NT2/D1 (cell line): Measurements from ENCODE around the gene EBF4.
A peak's percentile ranks its signal among the peaks of the same experiment; 100 is the strongest.

Experiments
- DNase-seq: peaks from one replicate; pipeline ENCODE4 v3.0.0-alpha.2; 2011; ENCODE audit warnings: low read depth, low spot score
- H3K27me3 ChIP-seq: 2 replicates; pipeline ENCODE4 v1.6.0; 2011; ENCODE audit warnings: mild to moderate bottlenecking; ENCODE audit not compliant: insufficient read length, insufficient read depth
- H3K36me3 ChIP-seq: 2 replicates; pipeline ENCODE4 v1.6.1; 2011; ENCODE audit warnings: mild to moderate bottlenecking, low read length, mixed read lengths; ENCODE audit not compliant: insufficient read depth, insufficient read length
- H3K4me1 ChIP-seq: 2 replicates; pipeline ENCODE4 v1.5.1; 2011; ENCODE audit not compliant: insufficient read depth, insufficient read length
- H3K4me3 ChIP-seq: 2 replicates; pipeline ENCODE4 v1.5.1; 2011; ENCODE audit warnings: low read depth; ENCODE audit not compliant: insufficient read length
- H3K9ac ChIP-seq: 2 replicates; pipeline ENCODE4 v1.6.0; 2011; ENCODE audit warnings: low read depth; ENCODE audit not compliant: insufficient read length
- H3K9me3 ChIP-seq: 2 replicates; pipeline ENCODE4 v1.5.1; 2011; ENCODE audit warnings: mild to moderate bottlenecking, low read length; ENCODE audit not compliant: insufficient read depth
- SUZ12 ChIP-seq: IDR thresholded peaks from 2 replicates; pipeline ENCODE4 v1.6.1; 2011; ENCODE audit not compliant: insufficient read length, insufficient read depth; ENCODE audit errors: extremely low read depth
- YY1 ChIP-seq: IDR thresholded peaks from 2 replicates; pipeline ENCODE4 v1.6.1; 2011; ENCODE audit not compliant: insufficient read length, insufficient read depth
- ZNF274 ChIP-seq: IDR thresholded peaks from 2 replicates; pipeline ENCODE4 v1.6.1; 2011; ENCODE audit warnings: mild to moderate bottlenecking, low read depth, low read length

EBF4 gene

GRCh38 chr20:2687514-2687913, 5.1 kb upstream of the EBF4 start:
- Histone ChIP-seq H3K9me3 (no peaks in the 10 kb centered on the region), H3K36me3 (no peaks in the 10 kb centered on the region), H3K4me1 (peaks cover 12% of the 10 kb centered on the region), H3K27me3 (peaks cover 34% of the 10 kb centered on the region), H3K9ac (no peak overlapping the region), H3K4me3 (no peak overlapping the region)
- TF ChIP-seq ZNF274 (no peak), SUZ12 (no peak), YY1 (no peak)
- no peak for DNase-seq

GRCh38 chr20:2688041-2688591, 4.5 kb upstream of the EBF4 start:
- H3K9ac ChIP-seq: peak overlapping the region; percentile 42
- TF ChIP-seq YY1 (no peak), SUZ12 (no peak), ZNF274 (no peak)
- peaks cover 33% of the 10 kb centered on the region for H3K27me3 ChIP-seq
- DNase-seq: peak; percentile 68
- no peaks in the 10 kb centered on the region for H3K36me3 ChIP-seq
- H3K4me1 ChIP-seq: peaks cover 12% of the 10 kb centered on the region
- no peak overlapping the region for H3K4me3 ChIP-seq
- H3K9me3 ChIP-seq: no peaks in the 10 kb centered on the region

GRCh38 chr20:2690213-2690612, 2.4 kb upstream of the EBF4 start:
- DNase-seq: no peak
- H3K27me3 ChIP-seq: peaks cover 53% of the 10 kb centered on the region

DNA sequence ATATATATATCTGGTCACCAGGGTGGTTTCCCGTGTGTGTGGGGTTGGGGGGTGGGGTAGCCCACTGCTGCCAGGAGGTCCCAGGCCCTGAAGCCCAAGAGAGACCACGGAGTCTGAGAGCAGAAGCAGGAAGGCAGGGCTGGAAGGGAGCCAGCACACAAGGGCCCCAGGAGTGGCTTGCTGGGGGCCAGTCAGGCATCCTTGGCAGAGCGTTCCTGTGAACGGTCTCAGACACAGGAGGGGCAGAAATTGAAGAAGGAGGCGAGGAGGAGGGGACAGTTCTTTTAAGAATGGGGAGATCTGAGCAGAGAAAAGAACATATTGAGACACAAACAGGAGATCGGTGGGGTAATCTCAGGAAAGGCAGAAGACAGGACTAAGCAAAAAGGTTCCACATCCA, 1.9 kb upstream of the EBF4 start:
- H3K27me3 ChIP-seq: peaks cover 54% of the 10 kb centered on the region
- H3K4me1 ChIP-seq: peaks cover 15% of the 10 kb centered on the region
- no peak for TF ChIP-seq YY1
- TF ChIP-seq ZNF274: no peak
- TF ChIP-seq SUZ12: no peak
- H3K9ac ChIP-seq: no peak overlapping the region
- H3K9me3 ChIP-seq: no peaks in the 10 kb centered on the region
- DNase-seq: no peak
- no peak overlapping the region for H3K4me3 ChIP-seq
- H3K36me3 ChIP-seq: no peaks in the 10 kb centered on the region

More at GRCh38 chr20:2690213-2690612, 2.4 kb upstream of the EBF4 start:
- Histone ChIP-seq H3K9ac (no peak overlapping the region), H3K4me1 (peaks cover 15% of the 10 kb centered on the region), H3K9me3 (no peaks in the 10 kb centered on the region), H3K4me3 (no peak overlapping the region), H3K36me3 (no peaks in the 10 kb centered on the region)
- no peak for TF ChIP-seq ZNF274
- TF ChIP-seq SUZ12: no peak
- no peak for TF ChIP-seq YY1

GRCh38 chr20:2691127-2691526, 1.5 kb upstream of the EBF4 start:
- H3K27me3 ChIP-seq: peaks cover 54% of the 10 kb centered on the region
- no peak overlapping the region for H3K9ac ChIP-seq
- H3K4me3 ChIP-seq: no peak overlapping the region
- H3K4me1 ChIP-seq: peaks cover 15% of the 10 kb centered on the region
- no peaks in the 10 kb centered on the region for H3K9me3 ChIP-seq
- no peak for TF ChIP-seq SUZ12
- TF ChIP-seq ZNF274: no peak
- no peak for TF ChIP-seq YY1
- no peak for DNase-seq
- no peaks in the 10 kb centered on the region for H3K36me3 ChIP-seq

DNA sequence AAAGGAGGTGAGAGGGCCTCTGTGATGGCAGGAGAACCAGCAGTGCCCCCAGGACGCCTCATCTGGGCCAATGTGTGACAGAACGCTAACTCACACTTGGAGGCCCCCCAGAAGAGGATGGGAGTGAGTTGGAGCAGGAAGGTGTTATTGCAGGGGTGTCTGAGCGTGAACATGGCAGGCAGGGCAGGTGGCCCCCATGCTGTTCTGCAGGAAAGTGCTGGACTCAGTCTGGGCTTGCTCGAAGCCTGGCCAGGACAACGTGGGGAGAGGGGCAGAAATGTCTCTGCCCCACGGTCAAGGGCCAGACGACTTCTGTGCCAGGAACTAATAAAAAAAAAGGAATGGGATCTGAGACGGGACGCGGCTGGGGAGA, 931 bp upstream of the EBF4 start:
- H3K4me3 ChIP-seq: no peak overlapping the region
- TF ChIP-seq SUZ12 (no peak), ZNF274 (no peak), YY1 (no peak)
- no peaks in the 10 kb centered on the region for H3K36me3 ChIP-seq
- no peak for DNase-seq
- H3K9me3 ChIP-seq: no peaks in the 10 kb centered on the region
- peaks cover 15% of the 10 kb centered on the region for H3K4me1 ChIP-seq
- peaks cover 54% of the 10 kb centered on the region for H3K27me3 ChIP-seq
- peak overlapping the region; percentile 74 for H3K9ac ChIP-seq

DNA sequence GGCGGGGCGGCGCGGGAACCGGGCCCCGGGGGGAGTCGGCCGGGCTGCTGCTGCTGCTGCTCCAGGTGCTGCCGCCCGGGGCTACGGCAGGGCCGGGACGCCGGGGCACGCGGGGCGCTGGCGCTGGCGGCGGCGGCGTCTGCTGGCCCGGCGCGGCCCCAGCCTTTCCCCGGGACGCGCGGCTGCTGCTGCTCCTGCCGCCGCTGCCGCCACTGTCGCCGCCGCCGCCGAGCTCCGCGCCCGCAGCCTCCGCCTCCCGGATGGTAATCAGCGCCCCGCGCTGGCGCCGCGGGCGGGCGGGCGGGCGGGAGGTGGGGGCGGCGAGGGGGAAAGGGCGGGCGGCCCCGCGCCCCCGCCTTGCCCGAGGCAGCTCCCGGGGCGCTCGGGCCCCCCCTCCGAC, 306 bp downstream of the EBF4 start:
- H3K36me3 ChIP-seq: no peaks in the 10 kb centered on the region
- no peak overlapping the region for H3K4me3 ChIP-seq
- H3K9ac ChIP-seq: no peak overlapping the region
- H3K27me3 ChIP-seq: peaks cover 54% of the 10 kb centered on the region
- H3K4me1 ChIP-seq: peaks cover 13% of the 10 kb centered on the region
- H3K9me3 ChIP-seq: no peaks in the 10 kb centered on the region
- no peak for DNase-seq
- no peak for TF ChIP-seq ZNF274
- TF ChIP-seq SUZ12: no peak
